H1 (cell line): Measurements from ENCODE around the gene BMF. TPM values are rescaled to one million over a fixed set of nuclear protein-coding genes. Genes with fewer than 3 reads are reported as not detected.

Experiments used
- CTCF ChIA-PET: fragments of 300-600 bp; sonication (Branson Sonifier 250); formaldehyde crosslinking; loops from one replicate; lab custom pipeline; 2021; ENCODE audit not compliant: partially characterized antibody; lab: Charles Lee
- POLR2A ChIA-PET: fragments of 300-600 bp; sonication (Branson Sonifier 250); formaldehyde crosslinking; loops from one replicate; lab custom pipeline; 2021; ENCODE audit warnings: inconsistent platforms; ENCODE audit not compliant: partially characterized antibody; lab: Charles Lee
- DNase-seq, 2 experiments: peaks; one replicate each; pipeline versions ENCODE4 v3.0.0 to v3.0.0-alpha.2; 2010 to 2022; ENCODE audit warnings: low spot score in 2 of 2, low read depth in 1 of 2, mixed read lengths in 1 of 2
- FAIRE-seq: peaks from 2 replicates; lab custom pipeline; 2011; peaks lifted over from hg19 to GRCh38; lab: Jason Lieb, UNC
- H2AFZ ChIP-seq: 2 replicates; pipeline ENCODE4 v1.8.1; 2012; ENCODE audit warnings: low read length, inconsistent platforms
- H2AK5ac ChIP-seq: 2 replicates; pipeline ENCODE4 v1.6.1; 2013; ENCODE audit warnings: low read depth, low read length
- H2BK120ac ChIP-seq: replicated peaks from 2 replicates; pipeline ENCODE3; 2013; ENCODE audit warnings: low read depth, low read length, inconsistent platforms
- H2BK12ac ChIP-seq: 2 replicates; pipeline ENCODE4 v1.6.1; 2013; ENCODE audit warnings: low read depth, low read length
- H2BK15ac ChIP-seq: 2 replicates; pipeline ENCODE4 v1.6.1; 2013; ENCODE audit warnings: low read length
- H2BK20ac ChIP-seq: 2 replicates; pipeline ENCODE4 v1.6.1; 2013; ENCODE audit warnings: low read length
- H2BK5ac ChIP-seq: 2 replicates; pipeline ENCODE4 v1.6.1; 2013; ENCODE audit warnings: low read depth, low read length
- H3K14ac ChIP-seq: 2 replicates; pipeline ENCODE4 v1.6.1; 2013; ENCODE audit warnings: inconsistent platforms; ENCODE audit not compliant: insufficient read length
- H3K18ac ChIP-seq: 2 replicates; pipeline ENCODE4 v1.6.1; 2013; ENCODE audit warnings: low read length; ENCODE audit errors: extremely low read depth
- H3K23ac ChIP-seq: 2 replicates; pipeline ENCODE4 v1.6.1; 2013; ENCODE audit warnings: inconsistent platforms; ENCODE audit not compliant: insufficient read length
- H3K23me2 ChIP-seq: 2 replicates; pipeline ENCODE4 v1.6.1; 2013; ENCODE audit warnings: low read depth, low read length
- H3K27ac ChIP-seq: 2 replicates; pipeline ENCODE4 v1.6.1; 2011; ENCODE audit warnings: low read depth, low read length, inconsistent platforms
- H3K27me3 ChIP-seq, 4 experiments: replicated peaks in 1 of 4; 1 replicate in 1 of 4; 2 replicates in 3 of 4; pipeline versions ENCODE4 v1.6.1 to v1.8.1; 2011 to 2013; ENCODE audit warnings: low read length in 3 of 4, mild to moderate bottlenecking in 3 of 4, inconsistent platforms in 2 of 4, mixed read lengths in 2 of 4, moderate library complexity in 1 of 4; ENCODE audit not compliant: control insufficient read depth in 3 of 4, insufficient read depth in 3 of 4; ENCODE audit errors: extremely low read depth in 1 of 4
- H3K36me3 ChIP-seq, 4 experiments: 2 replicates each; pipeline versions ENCODE4 v1.6.1 to v1.8.1; 2011 to 2013; ENCODE audit warnings: mild to moderate bottlenecking in 4 of 4, low read length in 3 of 4, moderate library complexity in 2 of 4, control low read depth in 1 of 4, inconsistent platforms in 1 of 4; ENCODE audit not compliant: insufficient read depth in 4 of 4, control insufficient read depth in 2 of 4
- H3K4ac ChIP-seq: replicated peaks from 2 replicates; pipeline ENCODE3; 2013; ENCODE audit warnings: low read length, low read depth, mixed read lengths, inconsistent platforms; ENCODE audit not compliant: insufficient read length
- H3K4me1 ChIP-seq, 4 experiments: replicated peaks in 1 of 4; 1 replicate in 1 of 4; 2 replicates in 3 of 4; pipeline versions ENCODE4 v1.6.1 to v1.8.1; 2011 to 2013; ENCODE audit warnings: low read length in 3 of 4, inconsistent platforms in 2 of 4, mixed read lengths in 1 of 4; ENCODE audit not compliant: insufficient read depth in 4 of 4, control insufficient read depth in 3 of 4
- H3K4me2 ChIP-seq, 2 experiments: 2 replicates each; pipeline versions ENCODE4 v1.6.1 to v1.8.1; 2011 to 2013; ENCODE audit warnings: low read depth in 2 of 2, low read length in 2 of 2, control low read depth in 1 of 2, inconsistent platforms in 1 of 2, mild to moderate bottlenecking in 1 of 2; ENCODE audit not compliant: insufficient read depth in 1 of 2
- H3K4me3 ChIP-seq, 4 experiments: fragments of 200-600, 300-600 bp in 1 of 4; sonication (generic), shearing (Covaris generic), sonication (Bioruptor Twin) in 1 of 4; 2 replicates each; pipeline versions ENCODE4 v1.5.1 to v1.8.1; 2011 to 2016; ENCODE audit warnings: low read length in 4 of 4, low read depth in 3 of 4, control low read depth in 2 of 4, inconsistent platforms in 2 of 4, mild to moderate bottlenecking in 2 of 4, mixed read lengths in 1 of 4, moderate library complexity in 1 of 4; ENCODE audit not compliant: insufficient read depth in 2 of 4; ENCODE audit errors: extremely low read depth in 1 of 4
- H3K56ac ChIP-seq: replicated peaks from 2 replicates; pipeline ENCODE3; 2013; ENCODE audit warnings: low read depth, mild to moderate bottlenecking, mixed read lengths, low read length, inconsistent platforms; ENCODE audit not compliant: insufficient read length
- H3K79me1 ChIP-seq: 2 replicates; pipeline ENCODE4 v1.6.1; 2013; ENCODE audit warnings: low read depth, low read length, control low read depth
- H3K79me2 ChIP-seq, 2 experiments: 2 replicates each; pipeline versions ENCODE4 v1.6.1 to v1.8.1; 2012 to 2013; ENCODE audit warnings: low read length in 2 of 2, mild to moderate bottlenecking in 2 of 2, inconsistent platforms in 1 of 2; ENCODE audit not compliant: insufficient read depth in 2 of 2, control insufficient read depth in 1 of 2
- H3K9ac ChIP-seq, 4 experiments: replicated peaks in 1 of 4; 1 replicate in 1 of 4; 2 replicates in 3 of 4; pipeline versions ENCODE4 v1.6.1 to v1.8.1; 2011 to 2013; ENCODE audit warnings: low read depth in 3 of 4, low read length in 3 of 4, control low read depth in 2 of 4, mild to moderate bottlenecking in 2 of 4, moderate library complexity in 2 of 4, inconsistent platforms in 1 of 4; ENCODE audit errors: extremely low read depth in 1 of 4
- H3K9me3 ChIP-seq, 2 experiments: 2 replicates each; pipeline versions ENCODE4 v1.6.1 to v1.8.1; 2012 to 2013; ENCODE audit warnings: mild to moderate bottlenecking in 2 of 2, moderate library complexity in 2 of 2, control low read depth in 1 of 2, inconsistent platforms in 1 of 2, low read depth in 1 of 2, low read length in 1 of 2, mixed read lengths in 1 of 2; ENCODE audit not compliant: insufficient read depth in 2 of 2
- H4K20me1 ChIP-seq, 2 experiments: replicated peaks in 1 of 2; 2 replicates each; pipeline versions ENCODE3 to v1.8.1; 2011 to 2013; ENCODE audit warnings: inconsistent platforms in 2 of 2, low read length in 2 of 2, mild to moderate bottlenecking in 1 of 2; ENCODE audit not compliant: insufficient read depth in 2 of 2, control insufficient read depth in 1 of 2
- H4K5ac ChIP-seq: 2 replicates; pipeline ENCODE4 v1.6.1; 2013; ENCODE audit warnings: low read length, low read depth, mixed read lengths, inconsistent platforms; ENCODE audit not compliant: insufficient read length
- H4K8ac ChIP-seq: 2 replicates; pipeline ENCODE4 v1.8.0; 2013; ENCODE audit warnings: mild to moderate bottlenecking, moderate library complexity, low read length, inconsistent platforms; ENCODE audit not compliant: insufficient read depth; ENCODE audit errors: extremely low read depth
- H4K91ac ChIP-seq: replicated peaks from 2 replicates; pipeline ENCODE3; 2013; ENCODE audit warnings: low read length, mixed read lengths, inconsistent platforms; ENCODE audit not compliant: insufficient read length
- CBX5 ChIP-seq: fragments of 300-800, 300-1000 bp; sonication (generic); IDR thresholded peaks from 2 replicates; pipeline ENCODE4 v1.7.1; 2016; ENCODE audit warnings: antibody characterized with exemption, low read length, low read depth
- CBX8 ChIP-seq: fragments of 300-800, 300-1000 bp; sonication (generic); IDR thresholded peaks from 2 replicates; pipeline ENCODE4 v1.7.1; 2016; ENCODE audit warnings: low read depth, low read length, borderline replicate concordance
- CHD1 ChIP-seq: IDR thresholded peaks from 2 replicates; pipeline ENCODE4 v1.6.1; 2012; ENCODE audit warnings: low read depth, low read length, improper control_type of control experiment
- HDAC6 ChIP-seq: IDR thresholded peaks from one replicate; pipeline ENCODE4 v1.7.1; 2012; ENCODE audit warnings: low read depth, mild to moderate bottlenecking, inconsistent platforms, low read length, moderate library complexity
- MAFK ChIP-seq: IDR thresholded peaks from 2 replicates; pipeline ENCODE4 v1.6.1; 2012; ENCODE audit warnings: low read depth, mild to moderate bottlenecking, improper control_type of control experiment, low read length
- SIX5 ChIP-seq: IDR thresholded peaks from 2 replicates; pipeline ENCODE4 v1.6.1; 2011; ENCODE audit warnings: mild to moderate bottlenecking, low read depth, low read length
- SP1 ChIP-seq: IDR thresholded peaks from 2 replicates; pipeline ENCODE4 v1.6.1; 2011; ENCODE audit warnings: low read depth, low read length
- SP2 ChIP-seq: IDR thresholded peaks from 2 replicates; pipeline ENCODE4 v1.6.1; 2012; ENCODE audit warnings: mild to moderate bottlenecking, low read length, inconsistent platforms
- TCF12 ChIP-seq: IDR thresholded peaks from 2 replicates; pipeline ENCODE4 v1.6.1; 2011; ENCODE audit warnings: low read depth, mild to moderate bottlenecking, low read length
- WGBS, 2 experiments: shearing (Covaris generic) in 1 of 2; methylation state at CpG; one replicate each; pipeline versions ENCODE4 v1.1.6 to v1.1.7; 2013 to 2015; ENCODE audit warnings: low lambda C conversion rate in 2 of 2, mixed read lengths in 2 of 2, inconsistent platforms in 1 of 2, low coverage in 1 of 2, missing lambda C conversion rate in 1 of 2; ENCODE audit not compliant: insufficient replicate concordance in 2 of 2, insufficient coverage in 1 of 2, insufficient read length in 1 of 2; ENCODE audit errors: extremely low coverage in 1 of 2, missing lambda C conversion rate in 1 of 2; 5-methylcytosine and 5-hydroxymethylcytosine counted together
- long read RNA-seq, 2 experiments: library from RNA in 1 of 2; library from capped mRNA in 1 of 2; stranded (forward); transcript quantifications; one replicate each; pipeline ENCODE4 v2.0.0, GENCODE V29; 2021; ENCODE audit warnings: inconsistent platforms in 1 of 2
- polyA minus RNA-seq, 3 experiments: library from RNA; depleted of rRNA, polyadenylated mRNA; stranded (reverse); fragments of >200 nt; gene quantifications; 1 replicate in 2 of 3; 2 replicates in 1 of 3; pipeline ENCODE4 v1.2.3, GENCODE V29; 2011
- polyA plus RNA-seq, 7 experiments: library from polyadenylated mRNA; depleted of rRNA in 3 of 7; stranded (reverse) in 5 of 7; unstranded in 2 of 7; fragments of >200 nt in 5 of 7; fragments of 200-250 nt in 2 of 7; gene quantifications; 1 replicate in 5 of 7; 2 replicates in 1 of 7; 4 replicates in 1 of 7; pipeline versions ENCODE4 v1.2.1 to v1.2.3, GENCODE V29; 2011 to 2013; ENCODE audit warnings: missing spikeins in 2 of 7, mixed read lengths in 2 of 7
- total RNA-seq: library from RNA; stranded (reverse); fragmentation: NEBNext Ultra II Directional; extraction: Animal tissue kit (Norgen Biotek cat#: 25700); gene quantifications from 2 replicates; pipeline ENCODE4 v1.2.1, GENCODE V29; 2021

The BMF gene
- total RNA-seq (24.2 and 30.9 TPM in 2 replicates), polyA plus RNA-seq (2011; rRNA removed) (21.2 and 29.0 TPM in 2 replicates), polyA minus RNA-seq (2011; rRNA and poly(A)+ RNA removed) (36.9 and 38.5 TPM in 2 replicates)
- polyA plus RNA-seq (2011; cell fraction: cytosol; rRNA removed) = 23.4 TPM
- polyA plus RNA-seq (2011; cell fraction: nucleus; rRNA removed) = 28.4 TPM
- 20.6 to 25.4 TPM (median 23.4 TPM) in 4 replicates for polyA plus RNA-seq (2012, experiment 1 of 2)
- polyA plus RNA-seq (2012, experiment 2 of 2) = 20.0 TPM
- 9.5 TPM for polyA plus RNA-seq (2013, experiment 1 of 2)
- 9.4 TPM for polyA plus RNA-seq (2013, experiment 2 of 2)
- 23.9 TPM for polyA minus RNA-seq (2011; cell fraction: cytosol; rRNA and poly(A)+ RNA removed)
- polyA minus RNA-seq (2011; cell fraction: nucleus; rRNA and poly(A)+ RNA removed) = 28.7 TPM
- long read RNA-seq, experiment 1, full-length matches to known transcripts = 1 of 16 reads
- long read RNA-seq, experiment 1, partial matches to known transcripts = 2 of 16 reads
- long read RNA-seq, experiment 1, other reads (novel, unspliced or antisense) = 13 of 16 reads
- long read RNA-seq, experiment 2 = 0 reads

GRCh38 chr15:40108855-40109735 is at the start of gene BMF:
TSS of gene BMF (minus strand) at chr15:40108879. CDS start at chr15:40106086, 2,793 bp downstream.
- Histone ChIP-seq H2BK15ac (no peak within 1 kb of the TSS), H2BK120ac (peak within 1 kb of the TSS; percentile 10), H3K23me2 (peaks cover 11% of the 10 kb centered on the region; the same call in 1 of the 2 replicates), H3K79me1 (no peaks in the 10 kb centered on the region), H2BK5ac (peak within 1 kb of the TSS; percentile 61; the same call in 1 of the 2 replicates), H3K23ac (no peak within 1 kb of the TSS), H2BK12ac (peak within 1 kb of the TSS; percentile 44; the same call in 1 of the 2 replicates), H3K27ac (peak within 1 kb of the TSS; percentile 29; the same call in 1 of the 2 replicates), H3K27me3 (no peaks in the 10 kb centered on the region), H3K56ac (peak within 1 kb of the TSS; percentile 39), H3K9me3 (no peaks in the 10 kb centered on the region), H3K4me3 (peak within 1 kb of the TSS; percentile 71 to 92 (median 90)), H4K91ac (peak within 1 kb of the TSS; percentile 83), H3K18ac (peak within 1 kb of the TSS; percentile 88), H2AFZ (no peak within 1 kb of the TSS; the same call in 1 of the 2 replicates), H3K79me2 (no peaks in the 10 kb centered on the region), H3K4ac (peak within 1 kb of the TSS; percentile 29), H3K9ac (peak within 1 kb of the TSS; percentile 56 to 77 (median 60)), H3K36me3 (no peaks in the 10 kb centered on the region; a peak in 2 of 8 replicates), H4K20me1 (peaks cover 0 to 2% of the 10 kb centered on the region in 2 experiments), H3K4me1 (peaks cover 26 to 50% (median 37%) of the 10 kb centered on the region in 4 experiments), H3K4me2 (peak within 1 kb of the TSS; percentile 90 to 96), H2AK5ac (no peak within 1 kb of the TSS), H2BK20ac (peak within 1 kb of the TSS; percentile 40; the same call in 1 of the 2 replicates), H3K14ac (no peak within 1 kb of the TSS), H4K8ac (peak within 1 kb of the TSS; percentile 42), H4K5ac (peak within 1 kb of the TSS; percentile 52)
- FAIRE-seq (peak; percentile 58), DNase-seq (peak; percentile 98 to 100)
- CTCF ChIA-PET = interaction anchor here (0.6 to 23.9 kb wide), 24 partner anchors 12 to 226 kb away, joined by 3 to 406 read pairs (median 4); partner anchors contain the start of genes BUB1B and SRP14
- 9% methylated on average over 44 of the region's 48 CpGs; no CpG with 5 or more reads in 1 of the 2 experiments for WGBS, 2 experiments
- POLR2A ChIA-PET = interaction anchor here (0.8 to 10.0 kb wide), 14 partner anchors 9 to 165 kb away, joined by 3 to 143 read pairs (median 4); partner anchors contain the start of gene BUB1B
- TF ChIP-seq CHD1 (no peak), HDAC6 (no peak), SP2 (no peak), SP1 (peak; percentile 85), CBX5 (no peak), TCF12 (0 out of 2 replicates have a peak, but pooled peaks have one; percentile 52), CBX8 (no peak), SIX5 (no peak), MAFK (no peak)
